Stromal cell of bone marrow (primary cell): Measurements from ENCODE around the gene FSTL4.

Experiments used
- DNase-seq: peaks from one replicate; pipeline ENCODE4 v3.0.0-alpha.2; 2012; ENCODE audit warnings: low read depth

The FSTL4 gene

DNA sequence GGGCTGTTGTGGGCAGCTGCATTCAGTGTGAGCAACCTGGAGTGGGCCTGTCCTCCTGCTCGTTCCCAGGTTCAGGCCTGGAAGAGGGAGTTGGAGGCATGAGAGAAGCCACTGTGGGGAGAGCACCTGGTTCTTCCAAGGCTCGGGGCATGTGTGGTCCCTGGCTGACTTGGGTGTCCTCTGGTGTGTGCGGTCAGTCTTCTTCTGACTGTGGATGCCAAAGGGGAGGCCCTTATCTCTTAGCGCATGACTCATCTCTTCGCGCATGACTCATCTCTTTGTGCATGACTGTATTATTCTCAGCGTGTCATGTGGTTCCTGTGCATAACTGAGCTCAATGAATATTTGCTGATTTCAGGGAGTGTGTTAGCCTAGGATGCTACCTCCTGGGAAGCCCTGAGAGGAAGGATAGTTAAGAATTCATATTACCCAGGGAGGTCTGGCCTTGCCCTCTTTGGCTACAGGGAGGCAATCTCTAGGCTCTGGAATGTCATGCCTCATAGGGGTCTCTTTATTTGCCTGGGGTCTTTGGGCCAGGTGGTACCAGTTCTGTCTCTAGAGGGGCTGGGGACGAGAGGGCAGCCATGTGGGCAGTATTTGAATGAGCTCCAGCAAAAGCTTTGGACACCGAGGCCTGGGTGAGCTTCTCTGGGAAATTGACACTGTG lies 371.8 kb downstream of the FSTL4 start:
- DNase-seq: peak; percentile 63

- DNase-seq: no peak
Observed at GRCh38 chr5:133238426-133239205, 373.7 kb downstream of the FSTL4 start.

DNA sequence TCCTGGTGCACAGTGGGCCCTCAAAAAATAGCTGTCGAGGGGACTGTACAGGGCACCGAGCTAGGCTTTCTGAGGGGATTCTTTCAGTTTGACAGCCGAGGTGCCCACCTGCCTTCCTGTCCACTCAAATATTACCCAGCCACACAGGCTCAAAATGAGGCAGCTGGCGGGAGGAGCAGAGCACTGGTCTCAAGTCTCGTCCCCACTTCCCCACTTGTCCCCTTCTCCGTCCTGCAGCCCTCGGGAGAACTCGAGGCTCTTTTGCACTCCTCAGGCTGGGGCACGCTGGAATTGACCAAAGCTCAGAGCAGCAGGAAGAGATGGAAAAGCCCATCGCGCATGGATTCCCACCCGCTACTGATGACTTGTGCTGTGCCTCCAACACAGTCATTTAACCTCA lies 375.4 kb downstream of the FSTL4 start:
- no peak for DNase-seq

- DNase-seq: no peak
Observed at GRCh38 chr5:133236541-133236951, 375.8 kb downstream of the FSTL4 start.

GRCh38 chr5:133235696-133236426 lies 376.5 kb downstream of the FSTL4 start:
- DNase-seq: no peak

DNA sequence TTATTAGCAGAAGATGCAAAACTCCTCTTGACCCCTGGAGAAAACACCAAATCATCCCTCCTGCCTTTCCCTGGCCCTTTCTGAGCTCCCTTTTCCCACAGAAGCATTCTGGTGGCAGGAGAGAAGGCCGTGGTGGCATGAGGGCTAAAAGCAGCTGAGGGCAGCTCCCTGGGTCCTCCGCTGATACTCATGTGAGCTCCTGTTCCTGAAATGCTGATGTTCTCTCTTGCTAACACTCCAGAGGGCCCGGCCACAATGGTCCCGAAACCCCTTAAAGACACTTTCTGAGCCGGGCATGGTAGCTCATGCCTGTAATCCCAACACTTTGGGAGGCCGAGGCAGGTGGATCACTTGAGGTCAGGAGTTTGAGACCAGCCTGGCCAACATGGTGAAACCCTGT lies 377.4 kb downstream of the FSTL4 start:
- no peak for DNase-seq

DNA sequence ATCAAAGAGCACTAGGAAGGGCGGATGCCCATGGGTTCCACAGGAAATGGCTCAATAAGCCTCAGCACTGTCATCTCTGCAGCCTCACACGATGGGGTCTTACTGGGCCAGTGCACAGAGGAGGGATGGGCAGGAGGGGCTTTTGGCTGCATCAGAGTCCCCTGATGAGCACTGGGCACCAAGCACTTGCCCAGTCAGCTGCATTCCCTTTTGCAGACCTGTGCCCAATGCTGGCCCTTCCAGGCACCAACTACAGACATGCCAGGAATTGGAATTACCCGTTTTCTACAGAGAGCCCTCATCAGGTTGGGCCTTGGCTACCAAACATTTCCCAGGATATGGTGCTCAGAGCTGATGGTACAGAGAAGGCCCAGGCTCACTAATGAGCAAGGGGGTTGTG lies 378.1 kb downstream of the FSTL4 start:
- DNase-seq: no peak

DNA sequence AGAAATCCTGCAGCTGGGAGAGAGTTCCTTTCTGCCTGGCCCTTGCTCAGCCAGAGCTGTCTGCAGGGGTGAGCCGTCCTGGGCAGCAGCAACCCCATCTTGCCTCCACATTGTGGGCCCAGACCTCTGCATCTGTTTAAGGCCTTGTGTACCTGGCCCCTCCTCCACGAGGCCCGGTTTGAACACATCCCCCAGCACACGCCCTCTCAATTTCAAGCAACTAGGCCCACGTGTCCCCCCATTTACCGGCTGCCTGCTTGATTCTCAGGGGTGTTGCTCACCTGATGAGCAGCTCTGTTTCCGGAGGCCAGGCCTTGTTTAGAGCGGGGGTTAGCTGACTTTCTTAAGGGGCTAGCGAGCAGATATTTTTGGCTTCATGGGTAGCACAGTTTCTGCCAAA lies 378.7 kb downstream of the FSTL4 start:
- no peak for DNase-seq

- DNase-seq: no peak
Observed at GRCh38 chr5:133232911-133233310, 379.4 kb downstream of the FSTL4 start.

DNA sequence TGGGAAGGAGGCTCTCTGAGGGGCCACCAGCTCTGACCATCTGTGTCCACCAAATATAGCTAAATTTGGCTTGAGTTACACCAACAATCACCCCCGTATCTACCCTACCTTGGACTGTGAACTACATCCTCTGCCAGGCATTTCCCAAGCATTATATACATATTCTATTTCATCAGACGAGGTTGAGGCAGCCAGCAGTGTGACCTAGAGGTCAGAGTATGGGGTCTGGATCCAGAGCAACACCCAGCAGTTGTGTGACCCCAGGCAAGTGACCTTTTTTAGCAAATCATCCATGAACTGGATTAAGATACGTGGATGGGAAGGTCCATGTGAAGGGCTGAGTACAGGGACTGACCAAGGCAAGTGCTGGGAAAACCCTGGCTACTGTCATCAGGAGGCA lies 379.9 kb downstream of the FSTL4 start:
- no peak for DNase-seq

DNA sequence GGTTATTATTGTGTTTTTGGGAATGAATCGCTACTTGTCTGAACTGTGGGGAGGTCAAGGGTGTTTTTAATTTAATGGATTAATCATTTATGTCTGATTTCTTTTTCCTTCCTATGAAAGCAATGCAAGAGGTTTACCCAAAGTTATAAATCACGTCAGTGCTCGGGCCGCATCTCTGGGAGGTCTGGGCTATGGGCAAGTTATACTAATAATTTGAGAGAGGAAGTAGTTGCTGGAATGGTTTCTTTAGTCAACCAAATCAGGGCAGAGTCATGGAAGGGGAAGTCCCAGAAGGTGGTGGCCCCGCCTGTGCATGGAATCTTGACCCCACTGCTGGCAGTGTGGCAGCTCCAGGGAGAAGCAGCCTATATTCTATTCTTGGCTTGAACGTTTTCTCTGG lies 380.3 kb downstream of the FSTL4 start:
- no peak for DNase-seq

GRCh38 chr5:133230823-133231578 lies 381.3 kb downstream of the FSTL4 start:
- DNase-seq: no peak

DNA sequence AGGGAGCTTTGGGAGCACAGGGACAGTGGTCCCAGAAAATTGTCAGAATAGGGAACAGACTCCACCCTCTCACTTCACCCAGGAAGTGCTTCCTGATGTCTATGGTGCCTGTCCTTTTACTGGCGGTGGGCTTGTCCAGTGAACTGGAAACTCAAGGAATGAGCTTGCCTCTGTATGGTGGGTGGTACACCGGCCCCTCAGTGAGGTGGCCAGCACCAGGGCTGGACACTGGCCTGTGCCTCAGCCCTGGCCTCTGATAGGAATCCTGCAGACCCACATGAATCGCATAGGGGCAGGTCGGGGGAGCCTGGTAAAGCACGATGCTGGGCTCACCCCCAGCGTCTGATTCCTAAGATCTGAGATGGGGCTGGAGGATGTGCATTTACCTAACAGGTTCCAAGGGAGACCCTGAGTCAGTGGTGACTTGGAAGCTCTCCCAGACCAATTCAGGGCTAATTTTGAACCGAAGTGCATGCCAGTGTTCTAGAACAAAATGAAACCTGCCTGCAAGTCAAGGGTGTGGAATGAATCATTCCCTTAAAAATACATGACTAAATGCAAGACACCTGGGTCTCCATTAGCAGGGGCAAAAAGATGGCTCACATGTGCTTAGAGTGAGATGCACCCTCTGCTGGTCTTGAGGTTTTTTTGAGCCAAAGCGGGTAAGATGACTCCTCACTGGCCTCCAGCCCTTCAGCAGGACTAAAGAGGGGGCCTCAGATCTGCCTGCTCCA lies 382.2 kb downstream of the FSTL4 start:
- no peak for DNase-seq

DNA sequence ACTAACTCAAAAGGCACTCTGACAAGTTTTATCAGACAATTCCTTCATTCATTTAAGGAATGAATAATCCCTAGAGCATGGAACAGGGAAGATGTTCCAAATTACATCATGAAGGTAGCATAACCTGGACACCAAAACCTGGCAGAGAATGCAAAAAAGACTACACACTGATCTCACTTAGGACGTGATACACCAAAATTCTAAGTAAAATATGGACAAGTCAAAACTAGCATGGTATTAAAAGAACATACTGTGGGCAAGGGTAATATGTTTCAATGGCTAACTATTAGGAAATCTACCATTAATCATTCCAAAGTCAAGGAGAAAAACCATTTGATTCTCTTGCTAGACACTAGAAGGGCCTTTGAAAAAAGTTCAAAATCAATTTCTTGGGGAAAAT lies 384.0 kb downstream of the FSTL4 start:
- DNase-seq: no peak

DNA sequence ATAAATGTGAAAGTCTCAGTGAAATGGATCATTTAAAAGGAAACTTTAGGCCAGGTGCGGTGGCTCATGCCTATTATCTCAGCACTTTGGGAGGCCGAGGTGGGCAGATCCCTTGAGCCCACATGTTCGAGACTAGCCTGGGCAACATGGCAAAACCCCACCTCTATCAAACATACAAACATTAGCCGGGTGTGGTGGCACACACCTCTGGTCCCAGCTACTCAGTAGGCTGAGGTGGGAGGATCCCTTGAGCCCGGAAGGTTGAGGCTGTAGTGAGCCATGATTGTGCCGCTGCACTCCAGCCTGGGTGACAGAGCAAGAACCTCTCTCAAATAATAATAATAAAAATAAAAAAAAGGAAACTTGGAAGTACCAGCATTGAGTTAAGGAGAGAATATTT lies 384.4 kb downstream of the FSTL4 start:
- no peak for DNase-seq

GRCh38 chr5:133227082-133227481 lies 385.3 kb downstream of the FSTL4 start:
- no peak for DNase-seq

GRCh38 chr5:133226186-133226585 lies 386.2 kb downstream of the FSTL4 start:
- DNase-seq: no peak

DNA sequence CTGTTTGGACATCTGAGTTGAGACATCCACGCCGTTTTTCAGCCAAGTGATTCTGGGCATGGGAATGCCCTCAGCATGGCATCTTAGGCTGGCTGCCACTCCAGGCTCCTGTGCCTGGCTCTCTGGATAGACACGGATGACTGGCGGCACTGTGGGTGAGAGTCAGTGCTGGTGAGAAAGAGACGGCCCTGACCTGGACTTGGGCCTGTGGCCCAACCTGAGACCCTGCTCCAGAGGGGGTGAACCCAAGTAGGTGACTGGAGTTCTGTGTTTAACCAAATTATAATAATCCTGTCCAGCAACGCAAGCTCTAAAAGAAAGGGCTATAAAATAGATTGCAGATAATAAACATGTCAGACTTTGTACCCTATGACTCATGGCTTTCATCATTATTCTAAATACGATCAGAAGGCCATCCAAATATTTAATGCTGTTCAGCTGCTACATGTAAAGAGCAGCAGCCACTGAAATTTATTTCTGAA lies 386.6 kb downstream of the FSTL4 start:
- no peak for DNase-seq

DNA sequence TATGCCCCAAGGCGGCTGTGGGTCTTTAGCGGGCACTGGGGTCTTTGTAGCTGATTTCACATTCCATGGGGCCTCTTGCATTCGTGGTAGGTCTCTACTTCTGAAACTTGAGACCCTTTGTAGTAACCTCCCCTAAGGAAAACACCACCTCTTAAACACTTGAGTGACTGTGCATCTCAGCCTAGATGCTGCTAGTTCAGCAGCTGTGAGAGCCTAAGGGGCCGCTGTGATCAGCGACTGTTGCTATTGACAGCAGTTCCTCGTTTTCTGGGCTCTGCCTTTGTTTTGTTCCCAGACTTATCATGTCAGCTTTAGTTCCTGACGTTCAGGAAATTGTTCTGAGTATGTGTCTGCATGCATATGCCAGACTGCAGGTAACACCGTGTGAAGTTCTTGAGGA lies 389.4 kb downstream of the FSTL4 start:
- no peak for DNase-seq

DNA sequence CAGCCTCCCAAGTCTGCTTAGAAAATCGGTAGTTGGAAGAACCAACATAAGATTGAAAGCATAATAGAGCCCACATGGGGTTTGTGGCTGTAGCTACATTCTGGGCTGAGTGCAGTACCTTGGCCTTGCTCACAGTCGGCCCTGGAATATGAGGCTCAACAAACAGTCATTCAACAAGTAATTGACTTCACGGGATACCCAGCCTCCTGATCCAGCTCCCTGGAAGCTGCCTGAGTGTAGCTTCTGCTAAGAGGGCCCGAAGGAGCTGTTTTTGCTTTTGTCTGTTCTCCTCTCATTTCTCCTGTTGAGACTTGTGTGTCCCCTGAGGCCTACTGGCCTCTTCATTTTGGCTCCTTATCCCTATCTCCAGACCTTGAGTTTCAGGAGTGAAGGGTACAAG lies 389.8 kb downstream of the FSTL4 start:
- no peak for DNase-seq

DNA sequence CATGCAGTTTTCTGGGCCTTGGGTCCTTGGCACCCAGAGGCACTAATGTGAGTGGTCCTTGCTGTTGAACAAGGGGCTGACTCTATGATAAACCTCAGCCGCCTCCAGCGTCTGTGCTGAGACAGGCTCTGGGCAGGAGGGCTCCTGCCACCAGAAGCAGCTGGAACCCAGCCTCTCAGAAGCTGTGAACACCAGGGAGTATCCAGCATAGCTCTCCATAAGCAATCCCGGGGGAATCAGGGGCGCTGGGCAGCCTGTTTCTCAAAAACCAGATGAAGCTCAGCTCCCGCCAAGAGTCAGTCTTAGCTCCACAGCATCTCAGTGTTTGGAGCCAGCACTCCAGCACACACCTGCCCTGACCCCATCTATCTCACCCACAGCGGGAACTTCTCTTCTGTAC lies 390.3 kb downstream of the FSTL4 start:
- no peak for DNase-seq
